DND-41 (cell line): Measurements from ENCODE around the gene CTSC.

Source experiments
- ATAC-seq: fragments of 200-7000 bp; cut with Tn5 transposase; 3 replicates; pipeline ENCODE4 v1.9.1; 2021; ENCODE audit warnings: low read depth; ENCODE audit not compliant: insufficient read depth
- DNase-seq: peaks from one replicate; pipeline ENCODE4 v3.0.0-alpha.2; 2020
- H2AFZ ChIP-seq: 2 replicates; pipeline ENCODE4 v1.6.0; 2012; ENCODE audit warnings: low read depth, low read length
- H3K27ac ChIP-seq: 2 replicates; pipeline ENCODE4 v1.5.1; 2012; ENCODE audit warnings: low read length, inconsistent platforms
- H3K27me3 ChIP-seq: fragments of 200-600 bp; sonication (generic); 2 replicates; pipeline ENCODE4 v1.6.0; 2012; ENCODE audit warnings: low read length, mild to moderate bottlenecking, inconsistent platforms; ENCODE audit not compliant: insufficient read depth, poor library complexity
- H3K36me3 ChIP-seq: 2 replicates; pipeline ENCODE4 v1.5.1; 2012; ENCODE audit warnings: low read length, inconsistent platforms; ENCODE audit not compliant: insufficient read depth
- H3K4me1 ChIP-seq: 2 replicates; pipeline ENCODE4 v1.5.1; 2012; ENCODE audit warnings: mild to moderate bottlenecking, low read length; ENCODE audit not compliant: insufficient read depth
- H3K4me2 ChIP-seq: 2 replicates; pipeline ENCODE4 v1.6.0; 2012; ENCODE audit warnings: mild to moderate bottlenecking, moderate library complexity, low read length, inconsistent platforms; ENCODE audit not compliant: insufficient read depth
- H3K4me3 ChIP-seq, 2 experiments: fragments of 200-600 bp in 1 of 2; shearing (Covaris generic) in 1 of 2; 2 replicates each; pipeline ENCODE4 v1.5.1; 2012 to 2016; ENCODE audit warnings: inconsistent platforms in 2 of 2, low read length in 2 of 2, mild to moderate bottlenecking in 2 of 2, low read depth in 1 of 2, moderate library complexity in 1 of 2
- H3K79me2 ChIP-seq: 2 replicates; pipeline ENCODE4 v1.6.0; 2012; ENCODE audit warnings: low read length, inconsistent platforms; ENCODE audit not compliant: insufficient read depth
- H3K9ac ChIP-seq: 2 replicates; pipeline ENCODE4 v1.6.0; 2012; ENCODE audit warnings: low read depth, mild to moderate bottlenecking, inconsistent platforms, low read length, moderate library complexity
- H3K9me3 ChIP-seq: 2 replicates; pipeline ENCODE4 v1.5.1; 2012; ENCODE audit warnings: low read length, moderate library complexity, mild to moderate bottlenecking, inconsistent platforms; ENCODE audit not compliant: insufficient read depth, severe bottlenecking
- H4K20me1 ChIP-seq: 2 replicates; pipeline ENCODE4 v1.6.0; 2012; ENCODE audit warnings: low read length; ENCODE audit not compliant: insufficient read depth
- CTCF ChIP-seq: IDR thresholded peaks from 2 replicates; pipeline ENCODE4 v1.5.1; 2012; ENCODE audit warnings: borderline replicate concordance, low read length, moderate library complexity, mild to moderate bottlenecking; ENCODE audit not compliant: poor library complexity, severe bottlenecking; ENCODE audit errors: extremely low read depth
- EZH2 ChIP-seq: IDR thresholded peaks from 3 replicates; pipeline ENCODE4 v1.6.1; 2012; ENCODE audit warnings: borderline replicate concordance, low read depth, mild to moderate bottlenecking, moderate library complexity, low read length, inconsistent platforms; ENCODE audit not compliant: severe bottlenecking

CTSC gene

GRCh38 chr11:88320149-88320559 is 17.4 kb downstream of the CTSC start:
- Histone ChIP-seq H4K20me1 (peaks cover 34% of the 10 kb centered on the region; the same call in 1 of the 2 replicates), H3K27me3 (no peaks in the 10 kb centered on the region), H3K9me3 (no peaks in the 10 kb centered on the region), H3K4me3 (no peak overlapping the region), H3K79me2 (peaks cover 92% of the 10 kb centered on the region), H3K9ac (no peak overlapping the region), H3K4me2 (no peak overlapping the region), H3K27ac (no peak overlapping the region), H3K36me3 (peaks cover 59% of the 10 kb centered on the region), H3K4me1 (no peaks in the 10 kb centered on the region), H2AFZ (no peak overlapping the region)
- TF ChIP-seq EZH2, result no peak
- TF ChIP-seq CTCF, result no peak
- ATAC-seq (0 out of 3 replicates have a peak, but pooled peaks have one; percentile 35), DNase-seq (no peak)

GRCh38 chr11:88318017-88318416 is 19.5 kb downstream of the CTSC start:
- no peak for TF ChIP-seq EZH2
- no peak for TF ChIP-seq CTCF
- H3K27ac ChIP-seq, result no peak overlapping the region
- no peaks in the 10 kb centered on the region for H3K4me1 ChIP-seq
- ATAC-seq (no peak), DNase-seq (no peak)
- peaks cover 45% of the 10 kb centered on the region for H3K36me3 ChIP-seq
- H3K9ac ChIP-seq, result no peak overlapping the region
- peaks cover 24% of the 10 kb centered on the region; the same call in 1 of the 2 replicates for H4K20me1 ChIP-seq
- H3K4me3 ChIP-seq, result no peak overlapping the region
- no peak overlapping the region for H3K4me2 ChIP-seq
- H3K79me2 ChIP-seq, result peaks cover 88% of the 10 kb centered on the region
- no peak overlapping the region for H2AFZ ChIP-seq
- H3K9me3 ChIP-seq, result no peaks in the 10 kb centered on the region
- no peaks in the 10 kb centered on the region for H3K27me3 ChIP-seq

- Histone ChIP-seq H3K4me3 (no peak overlapping the region), H3K4me1 (no peaks in the 10 kb centered on the region), H3K36me3 (peaks cover 43% of the 10 kb centered on the region), H3K4me2 (no peak overlapping the region), H3K79me2 (peaks cover 87% of the 10 kb centered on the region), H3K9ac (no peak overlapping the region), H3K9me3 (no peaks in the 10 kb centered on the region), H3K27me3 (no peaks in the 10 kb centered on the region), H2AFZ (no peak overlapping the region), H3K27ac (no peak overlapping the region), H4K20me1 (peaks cover 24% of the 10 kb centered on the region; the same call in 1 of the 2 replicates)
- no peak for ATAC-seq
- no peak for DNase-seq
- no peak for TF ChIP-seq CTCF
- TF ChIP-seq EZH2, result no peak
Measured at GRCh38 chr11:88317536-88317935, 20.0 kb downstream of the CTSC start.
